GM18951 (cell line): ENCODE results near the gene POLD4.

Experiments used
- POLR2A ChIP-seq: IDR thresholded peaks from 4 replicates; pipeline ENCODE4 v1.6.1; 2011; ENCODE audit warnings: mild to moderate bottlenecking; ENCODE audit not compliant: insufficient read length, insufficient read depth; ENCODE audit errors: extremely low read depth
- in situ Hi-C: fragments of 300-500 bp; cut with MboI; formaldehyde crosslinking; loops from one replicate; pipeline ENCODE4 v1.12.0; 2022; ENCODE audit warnings: low sequenced_read_pairs, mixed read lengths, inconsistent platforms; ENCODE audit not compliant: unreplicated experiment

Gene POLD4

GRCh38 chr11:67301313-67301921 is 51.9 kb downstream of the POLD4 start:
- TF ChIP-seq POLR2A: no peak
- in situ Hi-C loops: no loop called here
